HEK293 (cell line): ENCODE measurements around the gene GPRC5B.

Experiments used
- CTCF ChIA-PET: fragments of 350-600 bp; formaldehyde crosslinking; extraction: SDS; loops from one replicate; lab custom pipeline; 2021; ENCODE audit warnings: antibody characterized with exemption; lab: Yijun Ruan, JAX
- POLR2A ChIA-PET: fragments of 300-600 bp; formaldehyde crosslinking; extraction: SDS; loops from one replicate; lab custom pipeline; 2020; ENCODE audit warnings: antibody characterized with exemption, inconsistent platforms; lab: Yijun Ruan, JAX
- H3K27ac ChIP-seq: fragments of 200-500 bp; sonication (Bioruptor generic); 2 replicates; pipeline ENCODE4 v1.5.1; 2014; ENCODE audit warnings: low read depth, low read length, control low read depth, inconsistent platforms; ENCODE audit errors: extremely low read depth
- H3K36me3 ChIP-seq, 2 experiments: fragments of 200-500 bp in 1 of 2; sonication (Bioruptor generic) in 1 of 2; 1 replicate in 1 of 2; 2 replicates in 1 of 2; pipeline ENCODE4 v1.5.1; 2014 to 2017; ENCODE audit warnings: inconsistent platforms in 2 of 2, low read length in 2 of 2; ENCODE audit not compliant: control insufficient read depth in 2 of 2, insufficient read depth in 1 of 2
- H3K4me1 ChIP-seq: fragments of 200-500 bp; sonication (Bioruptor generic); 2 replicates; pipeline ENCODE4 v1.5.1; 2014; ENCODE audit warnings: mild to moderate bottlenecking, low read length, inconsistent platforms; ENCODE audit not compliant: control insufficient read depth, insufficient read depth
- H3K4me3 ChIP-seq: 2 replicates; pipeline ENCODE4 v1.5.1; 2011; ENCODE audit warnings: low read depth, mild to moderate bottlenecking, control low read depth, low read length, moderate library complexity
- H3K9me3 ChIP-seq: fragments of 200-500 bp; sonication (Bioruptor generic); 2 replicates; pipeline ENCODE4 v1.5.1; 2014; ENCODE audit warnings: low read depth, low read length, inconsistent platforms; ENCODE audit not compliant: control insufficient read depth, insufficient read depth
- GLI2 ChIP-seq: fragments of 450-650 bp; formaldehyde crosslinking; IDR thresholded peaks from 2 replicates; pipeline ENCODE4; 2017; ENCODE audit warnings: missing biosample characterization, missing genetic modification characterization, low read depth, borderline replicate concordance
- HIC1 ChIP-seq: fragments of 450-650 bp; formaldehyde crosslinking; IDR thresholded peaks from 2 replicates; pipeline ENCODE4 v1.5.1; 2016; ENCODE audit warnings: missing biosample characterization, missing genetic modification characterization
- MEIS1 ChIP-seq: sonication (generic); formaldehyde crosslinking; IDR thresholded peaks from 2 replicates; pipeline ENCODE4 v1.8.1; 2022; ENCODE audit warnings: missing genetic modification reagents, mild to moderate bottlenecking, borderline replicate concordance
- SALL2 ChIP-seq: fragments of 450-650 bp; formaldehyde crosslinking; IDR thresholded peaks from 2 replicates; pipeline ENCODE4 v1.5.0; 2017; ENCODE audit warnings: missing biosample characterization, mild to moderate bottlenecking, missing genetic modification characterization, borderline replicate concordance
- ZBTB1 ChIP-seq: fragments of 450-650 bp; formaldehyde crosslinking; IDR thresholded peaks from 2 replicates; pipeline ENCODE4 v1.5.1; 2016; ENCODE audit warnings: missing biosample characterization, missing genetic modification characterization
- ZEB2 ChIP-seq: fragments of 450-650 bp; formaldehyde crosslinking; IDR thresholded peaks from 2 replicates; pipeline ENCODE4 v1.5.1; 2016; ENCODE audit warnings: missing biosample characterization, missing genetic modification characterization
- ZIC2 ChIP-seq: fragments of 450-650 bp; formaldehyde crosslinking; IDR thresholded peaks from 2 replicates; pipeline ENCODE4 v1.5.1; 2016; ENCODE audit warnings: missing biosample characterization, missing genetic modification characterization
- ZNF140 ChIP-seq: fragments of 450-650 bp; formaldehyde crosslinking; IDR thresholded peaks from 2 replicates; pipeline ENCODE4 v1.5.1; 2016; ENCODE audit warnings: missing biosample characterization, missing genetic modification characterization
- ZNF18 ChIP-seq: fragments of 450-650 bp; formaldehyde crosslinking; IDR thresholded peaks from 2 replicates; pipeline ENCODE4 v1.5.1; 2016; ENCODE audit warnings: missing biosample characterization, missing genetic modification characterization
- ZNF354C ChIP-seq: fragments of 450-650 bp; formaldehyde crosslinking; IDR thresholded peaks from 2 replicates; pipeline ENCODE4 v1.5.1; 2016; ENCODE audit warnings: missing biosample characterization, missing genetic modification characterization, low read depth, borderline replicate concordance
- ZNF48 ChIP-seq: fragments of 450-650 bp; formaldehyde crosslinking; IDR thresholded peaks from 2 replicates; pipeline ENCODE4 v1.5.1; 2016; ENCODE audit warnings: missing biosample characterization, missing genetic modification characterization
- ZNF518A ChIP-seq: fragments of 450-650 bp; formaldehyde crosslinking; conservative IDR thresholded peaks from 2 replicates; pipeline ENCODE4 v1.5.1; 2016; ENCODE audit warnings: low read depth, missing biosample characterization, missing genetic modification characterization
- ZNF549 ChIP-seq: fragments of 450-650 bp; IDR thresholded peaks from 2 replicates; pipeline ENCODE4 v1.5.1; 2018; ENCODE audit warnings: missing biosample characterization, missing genetic modification characterization, mild to moderate bottlenecking, inconsistent platforms, moderate library complexity
- ZNF645 ChIP-seq: fragments of 450-650 bp; formaldehyde crosslinking; IDR thresholded peaks from 2 replicates; pipeline ENCODE4; 2016; ENCODE audit warnings: missing biosample characterization, missing genetic modification characterization
- TF ChIP-seq, protein P1 (sequence below): fragments of 450-650 bp; formaldehyde crosslinking; IDR thresholded peaks from 2 replicates; pipeline ENCODE4 v1.5.1; 2016; ENCODE audit warnings: missing biosample characterization, missing genetic modification characterization

The GPRC5B gene

GRCh38 chr16:19810817-19811731 is 73.6 kb downstream of the GPRC5B start (continued):
- no peak for TF ChIP-seq ZNF645 (tag by site-specific recombination)

DNA sequence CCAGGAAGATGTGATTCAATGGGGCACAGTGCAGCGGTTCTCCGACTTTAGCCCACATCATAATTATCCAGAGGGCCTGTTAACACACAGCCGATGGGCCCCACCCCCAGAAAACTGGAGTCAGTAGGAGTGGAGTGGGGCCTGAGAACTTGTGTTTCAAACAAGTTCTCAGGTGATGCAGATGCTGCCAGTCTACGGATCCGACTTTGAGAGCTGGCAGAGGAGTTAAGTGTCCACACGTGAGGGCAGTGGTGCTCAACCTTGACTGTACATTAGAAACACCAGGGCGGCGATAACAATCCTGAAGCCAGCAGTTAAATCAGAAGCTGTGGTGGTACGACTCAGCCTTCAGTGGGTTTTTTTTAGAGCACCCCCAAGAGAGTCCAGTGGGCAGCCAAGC is 75.0 kb downstream of the GPRC5B start:
- Histone ChIP-seq H3K4me1 (no peaks in the 10 kb centered on the region), H3K9me3 (no peaks in the 10 kb centered on the region), H3K27ac (no peak overlapping the region), H3K36me3 (no peaks in the 10 kb centered on the region), H3K4me3 (no peak overlapping the region)
- ChIA-PET CTCF (no interaction called here), POLR2A (no interaction called here)
- TF ChIP-seq ZNF140 (tag by site-specific recombination) (no peak), ZNF354C (no peak), ZNF18 (tag by site-specific recombination) (no peak), ZBTB1 (no peak)

- no peak for TF ChIP-seq ZNF48 (tag by site-specific recombination)
- TF ChIP-seq, protein P1, sequence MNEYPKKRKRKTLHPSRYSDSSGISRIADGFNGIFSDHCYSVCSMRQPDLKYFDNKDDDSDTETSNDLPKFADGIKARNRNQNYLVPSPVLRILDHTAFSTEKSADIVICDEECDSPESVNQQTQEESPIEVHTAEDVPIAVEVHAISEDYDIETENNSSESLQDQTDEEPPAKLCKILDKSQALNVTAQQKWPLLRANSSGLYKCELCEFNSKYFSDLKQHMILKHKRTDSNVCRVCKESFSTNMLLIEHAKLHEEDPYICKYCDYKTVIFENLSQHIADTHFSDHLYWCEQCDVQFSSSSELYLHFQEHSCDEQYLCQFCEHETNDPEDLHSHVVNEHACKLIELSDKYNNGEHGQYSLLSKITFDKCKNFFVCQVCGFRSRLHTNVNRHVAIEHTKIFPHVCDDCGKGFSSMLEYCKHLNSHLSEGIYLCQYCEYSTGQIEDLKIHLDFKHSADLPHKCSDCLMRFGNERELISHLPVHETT (tag by site-specific recombination) = no peak
- ChIA-PET POLR2A (no interaction called here), CTCF (interaction anchor here (0.7 kb wide), 1 partner anchor 13 kb away, joined by 3 read pairs; no protein-coding TSS in a partner anchor)
- Histone ChIP-seq H3K27ac (no peak overlapping the region), H3K36me3 (no peaks in the 10 kb centered on the region), H3K4me3 (no peak overlapping the region), H3K4me1 (no peaks in the 10 kb centered on the region), H3K9me3 (no peaks in the 10 kb centered on the region)
These were observed 75.5 kb downstream of the GPRC5B start for GRCh38 chr16:19809121-19809635.

DNA sequence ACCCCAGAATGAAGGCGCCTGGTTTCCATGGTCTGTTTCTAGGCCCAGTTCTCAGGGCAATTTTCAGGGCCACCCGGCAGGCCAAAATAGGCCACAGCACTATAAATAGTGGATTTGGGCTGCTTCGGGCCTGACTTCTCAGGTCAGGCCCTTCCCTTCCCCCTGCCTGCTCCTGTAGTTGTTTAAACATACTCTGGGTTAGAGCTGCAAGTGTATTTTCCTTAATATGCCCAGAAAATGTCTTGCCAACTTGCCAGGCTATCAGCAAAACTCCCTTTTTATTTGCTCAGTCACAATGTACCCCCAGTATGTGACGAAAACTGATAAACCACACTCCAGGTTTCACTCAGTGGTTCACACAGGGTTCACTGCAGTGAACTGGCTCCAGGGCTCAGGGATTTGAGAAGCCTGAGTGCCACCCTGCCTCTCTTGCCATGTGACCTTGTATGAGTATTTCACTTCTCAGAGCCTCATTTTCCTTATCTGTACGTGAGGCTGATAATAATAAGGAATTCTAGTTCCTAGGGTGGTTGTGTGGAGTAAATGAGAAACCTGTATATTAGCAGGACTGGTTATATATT is 76.5 kb downstream of the GPRC5B start:
- Histone ChIP-seq H3K9me3 (no peaks in the 10 kb centered on the region), H3K4me1 (no peaks in the 10 kb centered on the region), H3K36me3 (no peaks in the 10 kb centered on the region), H3K4me3 (no peak overlapping the region), H3K27ac (no peak overlapping the region)
- ChIA-PET CTCF (interaction anchor here (0.6 kb wide), 1 partner anchor 59 kb away, joined by 3 read pairs; no protein-coding TSS in a partner anchor), POLR2A (no interaction called here)
- TF ChIP-seq ZNF549 (tag by site-specific recombination) = no peak
- TF ChIP-seq GLI2 = no peak
- no peak for TF ChIP-seq MEIS1 (CRISPR knock-in tag)
- TF ChIP-seq ZNF518A (tag by site-specific recombination) = no peak
- no peak for TF ChIP-seq SALL2 (tag by site-specific recombination)
- TF ChIP-seq ZIC2 (tag by site-specific recombination) = no peak
- no peak for TF ChIP-seq ZNF140 (tag by site-specific recombination)
- no peak for TF ChIP-seq HIC1 (tag by site-specific recombination)
- TF ChIP-seq ZEB2 (tag by site-specific recombination) = no peak
